NCI-H2196 (cell line): ENCODE data around the gene MTRFR.
"Not testable (repeated sequence)": the region's sequence is repeated elsewhere in the genome, so short reads cannot be mapped to it uniquely, and the experiment has no call there.

Experiments
- DNase-seq: peaks from one replicate; lab custom pipeline; 2025; ENCODE audit not compliant: unreplicated experiment; lab: John Stamatoyannopoulos, UW

The MTRFR gene

DNA sequence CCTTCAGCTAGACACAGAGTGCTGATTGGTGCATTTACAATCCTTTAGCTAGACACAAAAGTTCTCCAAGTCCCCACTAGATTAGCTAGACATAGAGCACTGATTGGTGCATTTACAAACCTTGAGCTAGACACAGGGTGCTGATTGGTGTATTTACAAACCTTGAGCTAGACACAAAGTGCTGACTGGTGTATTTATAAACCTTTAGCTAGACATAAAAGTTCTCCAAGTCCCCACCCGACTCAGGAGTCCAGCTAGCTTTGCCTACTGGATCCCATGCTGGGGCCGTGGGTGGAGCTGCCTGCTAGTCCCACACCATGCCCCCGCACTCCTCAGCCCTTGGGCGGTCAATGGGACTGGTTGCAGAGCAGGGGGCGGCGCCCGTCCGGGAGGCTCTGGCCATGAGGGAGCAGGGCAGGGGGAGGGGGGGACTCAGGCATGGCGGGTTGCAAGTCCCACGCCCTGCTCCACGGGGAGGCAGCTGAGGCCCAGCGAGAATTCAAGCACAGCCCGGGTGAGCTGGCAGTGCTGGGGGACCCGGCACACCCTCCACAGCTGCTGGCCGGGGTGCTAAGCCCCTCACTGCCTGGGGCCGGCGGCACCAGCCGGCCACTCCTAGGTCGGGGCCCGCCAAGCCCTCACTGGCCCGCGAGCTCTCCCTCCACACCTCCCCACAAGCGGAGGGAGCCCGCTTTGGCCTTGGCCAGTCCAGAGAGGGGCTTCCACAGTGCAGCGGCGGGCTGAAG, 15.9 kb downstream of the MTRFR start:
- not testable (repeated sequence) for DNase-seq

DNA sequence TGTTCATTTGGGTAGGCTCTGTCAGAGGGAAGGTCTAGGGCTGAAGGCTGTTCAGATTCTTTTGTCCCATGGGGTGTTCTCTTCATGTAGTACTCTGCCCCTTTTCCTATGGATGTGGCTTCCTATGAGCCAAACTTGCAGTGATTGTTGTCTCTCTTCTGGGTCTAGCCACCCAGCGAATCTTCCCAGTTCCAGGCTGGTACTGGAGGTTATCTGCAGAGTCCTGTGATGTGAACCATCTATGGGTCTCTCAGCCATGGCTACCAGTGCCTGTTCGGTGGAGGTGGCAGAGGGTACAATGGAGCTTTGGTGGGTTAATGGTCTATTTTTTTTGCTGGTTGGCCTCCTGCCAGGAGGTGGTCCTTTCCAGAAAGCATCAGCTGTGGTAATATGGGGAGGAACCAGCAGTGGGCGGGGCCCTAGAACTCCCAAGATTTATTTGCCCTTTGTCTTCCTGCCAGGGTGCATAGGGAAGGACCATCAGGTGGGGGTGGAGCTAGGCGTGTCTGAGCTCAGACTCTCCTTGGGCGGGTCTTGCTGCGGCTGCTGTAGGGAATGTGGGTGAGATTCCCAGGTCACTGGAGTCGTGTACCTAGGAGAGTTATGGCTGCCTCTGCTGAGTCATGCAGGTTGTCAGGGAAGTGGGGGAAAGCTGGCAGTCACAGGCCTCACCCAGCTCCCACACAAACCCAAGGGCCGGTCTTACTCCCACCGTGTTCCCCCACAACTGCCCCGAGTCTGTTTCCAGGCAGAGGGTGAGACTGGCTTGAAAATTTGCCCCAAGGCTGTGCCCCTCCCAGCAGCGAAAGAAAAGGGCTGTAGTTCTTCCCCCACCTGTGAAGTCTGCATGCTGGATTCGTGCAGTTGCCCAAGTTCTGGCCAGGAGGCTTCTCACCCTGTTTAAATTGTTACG, 17.5 kb downstream of the MTRFR start:
- DNase-seq, result peak; percentile 39

DNA sequence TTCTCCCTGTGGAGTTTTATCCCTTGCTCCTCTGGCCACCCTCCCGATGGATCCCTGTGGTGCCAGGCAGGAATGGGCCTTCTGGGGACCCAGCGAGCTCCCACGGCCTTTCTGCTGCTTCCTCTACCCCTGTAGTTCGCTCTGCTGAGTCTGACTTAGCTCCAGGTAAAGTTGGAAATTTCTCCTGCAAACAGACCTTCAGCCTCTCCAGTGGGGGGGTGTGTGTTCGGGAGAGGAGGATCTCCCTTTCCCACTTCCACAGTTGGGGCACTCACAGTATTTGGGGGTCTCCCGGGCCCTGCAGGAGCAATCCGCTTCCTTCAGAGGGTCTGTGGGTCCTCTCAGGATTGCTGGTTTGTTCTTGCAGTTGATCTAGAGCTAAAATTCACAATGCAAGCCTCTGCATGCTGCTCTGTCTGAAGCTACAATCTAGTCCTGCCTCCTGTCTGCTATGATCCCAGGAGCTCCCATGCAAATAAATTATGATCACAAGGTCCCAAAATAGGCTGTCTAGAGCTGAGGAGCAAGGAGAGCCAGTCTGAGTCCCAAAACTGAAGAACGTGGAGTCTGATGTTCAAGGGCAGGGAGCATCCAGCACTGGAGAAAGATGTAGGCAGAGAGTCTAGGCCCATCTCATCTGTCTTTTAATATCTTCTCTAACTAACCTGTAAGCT, 18.3 kb downstream of the MTRFR start:
- DNase-seq, result no peak

DNA sequence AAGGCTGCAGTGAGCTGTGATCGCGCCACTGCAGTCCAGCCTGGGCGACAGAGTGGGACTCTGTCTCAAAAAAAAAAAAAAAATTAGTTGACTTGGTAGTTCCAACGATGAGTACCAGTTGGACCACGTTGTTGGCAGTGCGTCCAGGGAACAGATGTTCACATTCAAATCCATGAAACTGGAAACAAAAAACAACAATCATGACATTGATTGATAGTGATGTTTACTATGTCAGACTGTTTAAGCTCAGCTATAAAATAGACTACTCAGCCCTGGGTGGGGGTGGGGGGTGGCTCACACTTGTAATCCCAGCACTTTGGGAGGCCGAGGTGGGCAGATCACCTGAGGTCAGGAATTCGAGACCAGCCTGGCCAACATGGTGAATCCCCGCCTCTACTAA, 19.1 kb downstream of the MTRFR start:
- not testable (repeated sequence) for DNase-seq

DNA sequence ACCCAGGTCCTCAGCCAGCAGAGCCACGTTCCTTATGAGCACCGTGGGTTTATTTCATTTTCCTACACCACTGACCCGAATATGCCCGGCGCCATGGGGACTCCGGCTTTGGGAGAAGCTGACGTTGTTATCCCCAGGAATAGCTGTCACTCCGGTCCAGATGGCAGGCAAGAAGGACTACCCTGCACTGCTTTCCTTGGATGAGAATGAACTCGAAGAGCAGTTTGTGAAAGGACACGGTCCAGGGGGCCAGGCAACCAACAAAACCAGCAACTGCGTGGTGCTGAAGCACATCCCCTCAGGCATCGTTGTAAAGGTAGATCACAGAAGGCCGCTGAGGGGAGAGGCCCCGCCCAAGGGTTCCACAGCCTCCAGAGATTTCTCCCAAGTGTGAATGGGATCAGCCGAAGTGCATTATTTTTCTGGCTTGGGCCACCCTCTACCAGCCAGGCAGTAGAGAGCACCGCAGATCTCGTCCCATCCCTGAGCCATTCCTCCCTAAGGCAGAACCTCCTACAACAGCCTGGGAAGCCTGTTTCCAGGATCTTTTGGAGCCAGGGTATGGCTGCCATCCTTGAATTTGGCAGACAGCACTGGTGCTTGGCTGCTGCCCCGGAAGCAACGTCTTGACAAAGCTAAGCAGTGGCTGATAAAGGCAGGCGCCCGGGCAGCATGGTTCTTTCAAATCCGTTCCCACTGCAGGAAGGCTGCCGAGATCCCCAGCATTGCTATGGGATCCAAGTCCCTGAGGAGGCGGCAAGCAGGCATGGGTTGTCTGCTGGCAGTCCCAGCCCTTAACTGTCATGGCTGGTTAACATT, 20.6 kb downstream of the MTRFR start:
- DNase-seq, result no peak

DNA sequence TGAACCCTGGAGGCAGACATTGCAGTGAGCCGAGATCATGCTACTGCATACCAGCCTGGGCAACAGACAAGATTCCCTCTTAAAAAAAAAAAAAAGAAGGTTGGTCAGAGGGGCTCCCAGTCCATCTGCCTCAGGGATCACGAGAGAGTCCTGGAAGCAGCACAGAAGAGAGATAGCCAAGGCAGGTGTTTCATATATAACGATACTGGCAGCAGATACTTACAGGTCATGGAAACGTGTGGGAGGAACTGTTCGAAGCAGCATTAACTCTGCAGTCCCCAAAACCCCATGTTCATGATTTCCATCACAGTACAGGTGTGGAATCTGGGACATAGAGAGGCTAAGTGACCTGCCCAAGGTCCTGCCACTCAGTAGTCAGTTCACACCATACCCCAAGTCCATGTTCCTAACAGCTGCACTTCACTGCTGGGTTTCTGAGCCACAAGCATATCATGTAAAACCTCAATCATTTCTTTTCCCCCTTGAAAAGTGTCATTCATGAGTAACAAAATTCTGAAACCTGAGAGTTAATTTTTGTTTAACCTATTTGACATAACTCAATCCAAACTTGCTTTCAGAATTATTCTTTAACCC, 21.7 kb downstream of the MTRFR start:
- no peak for DNase-seq

DNA sequence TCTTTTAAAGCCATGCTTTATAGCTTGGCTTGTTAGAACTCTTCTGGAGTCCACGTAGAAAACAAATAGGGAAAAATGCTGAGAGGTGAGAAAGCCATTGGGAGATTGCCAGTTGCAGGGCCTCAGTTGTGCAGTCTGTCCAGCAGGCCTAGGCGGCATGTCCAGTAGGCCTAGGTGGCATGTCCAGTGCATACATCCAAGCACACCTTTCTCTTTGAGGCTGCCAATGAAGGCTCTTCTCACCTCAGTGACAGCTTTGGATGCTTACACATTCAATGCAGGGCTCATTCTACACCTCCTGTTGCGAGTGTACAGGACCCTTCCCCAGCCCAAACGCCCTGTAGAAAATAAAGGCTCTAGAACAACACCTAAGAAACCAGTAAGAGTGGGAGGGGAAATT, 25.4 kb downstream of the MTRFR start:
- no peak for DNase-seq

DNA sequence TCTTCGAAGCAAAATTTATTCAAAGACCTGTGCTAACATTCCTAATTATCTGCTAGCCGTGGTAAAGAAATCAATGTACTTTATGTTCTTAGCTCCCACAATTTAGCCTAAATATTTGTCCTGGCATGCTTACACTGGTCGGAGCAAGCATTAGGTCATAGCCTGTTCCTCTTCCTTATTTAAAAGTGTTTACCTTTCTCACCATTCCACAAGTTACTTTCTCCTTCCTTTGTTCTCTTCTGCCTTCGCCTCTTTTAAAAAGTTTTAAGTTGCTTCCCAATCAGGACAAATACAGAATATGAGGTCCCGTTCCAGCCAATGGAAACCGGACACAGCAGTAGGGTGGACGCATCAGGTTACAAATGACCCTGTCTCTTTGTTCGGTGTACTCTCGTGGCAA, 26.8 kb downstream of the MTRFR start:
- DNase-seq, result no peak

DNA sequence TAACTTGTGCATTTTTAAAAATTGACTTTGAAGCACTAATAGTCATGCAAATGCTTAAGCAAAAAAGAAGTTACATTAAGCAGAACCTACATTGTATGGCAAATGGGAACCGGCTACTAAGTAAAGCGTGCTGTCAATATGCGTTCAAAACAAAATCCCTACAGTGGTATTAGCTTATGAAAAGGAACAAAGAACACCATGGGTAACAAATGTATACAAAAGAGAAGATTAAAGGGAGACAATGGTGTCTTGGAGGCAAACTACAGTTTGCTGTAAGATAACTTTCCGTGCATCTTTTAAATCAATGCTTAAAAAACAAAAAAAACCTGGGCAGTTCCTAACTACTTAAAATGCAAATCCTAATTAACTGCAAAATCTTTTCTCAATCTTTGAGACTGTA, 28.0 kb downstream of the MTRFR start:
- no peak for DNase-seq

DNA sequence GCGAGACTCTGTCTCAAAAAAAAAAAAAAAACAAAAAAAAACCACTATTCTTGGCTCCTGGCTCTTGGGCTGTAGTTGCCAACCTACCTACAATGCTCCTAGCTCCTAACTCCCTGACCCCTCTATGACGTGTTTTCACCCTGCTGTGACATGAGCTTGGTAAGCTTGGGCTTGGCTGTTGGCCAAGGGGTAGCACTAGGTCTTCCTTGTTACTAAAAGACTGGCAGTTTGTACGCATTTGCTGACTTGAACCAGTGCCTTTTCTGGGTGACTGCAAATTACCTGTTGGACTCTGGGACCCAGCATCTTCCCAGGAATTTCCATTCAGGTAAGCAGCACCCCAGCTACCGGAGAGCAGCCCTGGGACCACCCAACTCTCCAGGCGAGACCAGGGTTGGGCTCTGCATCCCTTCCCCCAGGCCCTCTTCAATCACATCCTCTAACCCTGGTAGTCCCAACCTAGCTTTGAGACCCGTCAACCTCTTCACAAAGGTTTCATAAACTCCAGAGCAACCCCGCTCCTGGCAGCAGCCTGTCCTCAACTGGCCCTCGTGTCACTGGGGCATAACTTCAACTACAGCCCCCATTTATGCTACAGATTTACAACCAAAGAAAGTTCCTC, 30.1 kb downstream of the MTRFR start:
- peak; percentile 26 for DNase-seq

DNA sequence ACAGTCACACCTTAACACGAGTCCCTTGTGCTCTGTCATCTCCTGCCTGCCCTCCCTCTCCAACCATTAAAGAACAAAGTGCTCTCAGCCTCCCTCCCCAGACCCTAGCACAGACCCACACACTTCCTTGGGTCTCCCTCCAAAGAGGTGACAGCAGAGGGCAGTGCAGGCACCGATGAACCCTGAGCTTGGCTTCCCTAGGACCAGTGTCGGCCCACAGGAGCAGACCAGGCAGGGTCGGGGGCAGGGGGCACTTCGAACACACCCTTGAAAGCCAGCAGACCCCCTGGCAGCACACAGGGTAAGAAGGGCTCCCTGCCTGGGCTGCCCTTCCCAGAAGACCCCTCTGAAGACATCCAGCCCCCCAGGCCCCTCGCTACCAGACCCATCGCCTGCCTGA, 31.4 kb downstream of the MTRFR start:
- DNase-seq, result no peak

DNA sequence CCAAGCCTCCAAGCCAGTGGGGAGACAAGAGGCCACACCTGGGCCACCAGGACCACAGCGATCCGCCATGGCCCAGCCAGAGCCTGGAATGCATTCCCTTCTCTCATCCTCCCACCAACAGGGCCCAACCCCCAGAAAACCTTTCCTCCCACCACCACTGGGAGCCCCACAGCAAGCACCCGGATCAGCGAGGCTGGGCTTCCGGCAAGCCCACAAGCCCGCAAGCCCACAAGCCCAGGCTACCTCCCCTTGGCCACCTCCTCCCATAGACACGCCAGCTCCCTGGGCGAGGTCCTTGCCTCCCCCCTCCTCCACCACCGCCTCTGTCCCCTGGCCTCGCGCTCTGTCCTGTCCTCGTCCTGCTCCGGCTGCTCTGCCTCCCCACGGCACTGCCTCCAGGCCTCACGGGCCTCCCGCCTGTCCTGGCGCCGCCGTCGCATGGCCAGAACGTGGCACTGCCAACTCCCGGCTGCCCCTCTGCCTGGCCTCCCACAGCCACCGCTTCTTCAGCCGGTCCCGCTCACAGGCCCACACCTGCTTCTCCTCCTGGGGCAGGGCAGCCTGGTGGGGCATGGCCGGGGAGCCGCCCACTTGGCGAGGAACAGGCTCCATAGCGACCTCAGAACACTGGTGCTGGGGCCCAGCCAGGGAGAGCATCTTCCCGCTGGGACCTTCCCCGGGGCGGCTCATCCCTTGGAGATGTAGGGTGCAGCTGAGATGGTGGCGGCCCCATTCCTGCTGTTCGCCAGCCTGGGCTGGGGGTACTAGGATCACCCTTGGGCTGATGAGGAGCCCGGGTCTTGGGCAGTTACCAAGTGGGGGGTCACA, 32.8 kb downstream of the MTRFR start:
- no peak for DNase-seq

DNA sequence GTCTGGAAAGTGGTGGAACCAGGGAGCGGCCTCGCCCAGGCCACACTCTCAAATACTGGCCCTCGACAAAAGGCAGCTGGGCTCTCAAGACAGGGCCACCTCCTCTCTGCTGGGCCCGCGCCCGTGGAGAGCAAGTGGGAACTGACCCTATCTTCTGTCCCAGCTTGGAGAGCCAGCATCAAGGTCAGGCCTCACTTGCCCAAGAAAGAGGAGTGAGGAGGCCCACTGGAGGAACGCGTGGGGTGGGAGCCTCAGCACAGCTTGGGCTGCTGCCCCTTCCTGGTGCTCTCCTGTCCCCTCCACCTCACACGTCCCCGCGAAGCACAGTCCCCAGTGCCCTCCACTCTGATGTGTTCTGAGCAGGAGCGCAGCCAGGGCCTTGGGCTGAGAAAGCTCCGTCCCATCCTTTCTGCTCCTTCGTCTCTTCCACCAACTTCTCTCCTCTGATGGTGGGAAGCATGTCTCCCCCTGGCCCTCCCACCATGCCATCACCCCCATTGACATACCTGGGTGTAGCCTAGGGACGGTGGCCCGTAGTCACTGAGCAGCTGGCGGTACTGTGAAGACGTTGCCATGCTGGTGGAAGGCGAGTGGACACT, 33.5 kb downstream of the MTRFR start:
- no peak for DNase-seq

DNA sequence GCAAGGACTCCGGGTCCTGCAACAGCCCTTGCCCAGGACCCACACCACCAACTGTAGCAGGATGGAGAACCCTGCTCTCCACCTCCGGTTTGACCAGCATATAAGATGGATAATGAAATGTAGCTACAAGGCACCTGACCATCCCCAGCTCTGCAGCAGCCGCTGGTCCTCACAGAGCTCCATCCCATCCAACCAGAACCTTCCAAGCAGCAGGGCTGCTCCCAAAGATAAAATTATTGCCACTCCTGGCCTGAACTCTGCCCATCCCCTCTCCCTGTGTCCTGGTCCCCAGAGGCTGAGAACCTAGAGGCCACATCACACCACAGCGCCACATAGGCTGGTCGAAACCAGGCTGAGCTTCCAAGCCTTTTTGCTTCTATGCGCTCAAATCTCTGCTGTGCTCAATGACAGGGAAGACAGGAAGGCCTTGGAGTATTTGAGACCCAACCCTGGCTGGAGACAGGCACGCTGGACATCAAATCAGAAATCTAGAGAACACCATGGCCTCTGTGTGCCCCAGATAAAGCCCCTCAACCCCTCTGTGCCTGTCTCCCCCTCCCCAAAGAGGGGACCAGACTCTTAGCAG, 34.2 kb downstream of the MTRFR start:
- DNase-seq, result no peak

DNA sequence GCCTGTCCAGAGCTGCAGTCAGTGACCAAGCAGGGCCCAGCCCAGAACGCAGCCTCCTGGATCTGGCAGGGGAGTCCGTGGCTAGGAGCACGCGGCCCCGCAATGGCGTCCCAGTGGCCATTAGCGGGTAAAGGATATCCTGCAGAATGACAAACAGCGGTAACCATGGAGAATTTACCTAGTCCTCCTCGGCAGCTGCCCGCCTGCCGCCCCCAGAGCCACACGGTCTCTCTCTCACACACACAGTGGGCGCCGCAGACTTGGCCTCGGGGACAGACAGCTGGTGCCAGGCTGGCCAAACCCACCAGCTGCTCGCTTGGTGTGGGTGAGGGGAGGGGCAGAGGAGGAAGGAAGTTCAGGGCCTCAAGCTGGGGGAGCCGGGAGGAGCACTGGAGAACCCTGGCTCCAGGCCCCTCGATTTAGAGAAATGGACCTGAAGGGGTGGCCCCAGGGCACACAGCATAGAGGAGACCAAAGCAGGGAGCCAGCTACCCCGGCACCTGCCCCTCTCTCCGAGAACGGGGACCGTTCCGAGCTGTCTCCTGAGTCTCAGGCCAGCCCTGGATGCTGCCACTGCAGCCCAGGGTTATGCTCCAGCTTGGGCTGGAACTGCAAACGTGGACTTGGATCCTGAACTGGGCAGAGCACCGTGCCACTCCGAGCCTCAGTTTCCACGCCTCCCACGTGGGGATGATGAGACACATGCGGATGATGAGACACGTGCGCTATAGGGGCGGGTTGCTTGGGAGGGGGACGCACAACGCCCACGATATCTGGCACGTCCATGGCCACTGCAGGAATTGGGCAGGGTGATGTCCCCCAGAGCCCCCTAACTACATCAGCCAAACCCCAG, 35.0 kb downstream of the MTRFR start:
- DNase-seq, result peak; percentile 48

DNA sequence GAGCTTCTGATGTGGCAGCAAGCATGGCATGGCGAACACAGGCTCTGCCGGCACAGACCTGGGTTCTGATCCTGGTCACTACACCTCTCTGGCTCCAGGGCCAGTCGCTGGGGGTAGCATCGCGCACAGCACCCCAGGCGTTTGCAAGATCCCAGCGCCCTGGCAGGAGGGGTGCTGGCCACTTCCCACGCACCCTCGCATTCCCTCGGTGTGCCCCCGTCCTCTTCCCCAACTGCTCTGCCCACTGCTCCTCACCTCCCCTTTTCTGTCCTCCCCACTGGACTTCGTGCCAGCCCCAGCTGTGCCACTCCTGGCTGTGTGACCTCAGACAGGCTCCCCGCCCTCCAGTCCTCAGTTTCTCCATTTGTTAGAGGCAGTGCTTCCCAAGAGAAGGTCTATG, 35.6 kb downstream of the MTRFR start:
- no peak for DNase-seq

DNA sequence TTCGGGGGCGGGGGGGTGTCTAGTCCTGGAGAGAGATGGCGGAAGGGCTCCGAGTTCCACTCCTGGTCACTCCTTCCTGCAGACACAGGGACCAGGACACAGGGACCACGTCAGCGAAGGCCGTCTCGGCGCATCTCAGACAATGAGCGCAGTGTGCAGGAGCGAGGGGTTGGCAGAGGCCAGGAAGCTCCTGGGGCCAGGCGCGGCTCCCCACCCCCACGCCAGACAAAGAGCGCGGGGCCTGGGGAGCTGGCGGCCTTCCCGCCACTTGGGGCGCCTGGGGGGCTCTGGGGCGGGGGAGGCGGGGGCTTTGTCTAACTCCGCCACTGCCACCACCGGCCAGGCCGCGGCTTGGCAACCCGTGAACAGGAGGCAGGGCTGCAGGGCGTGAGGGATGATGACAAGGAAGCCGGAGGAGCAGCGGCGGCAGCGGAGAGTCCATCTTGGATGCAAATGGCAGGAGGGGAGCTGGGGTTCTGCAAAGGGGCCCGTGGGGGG, 36.2 kb downstream of the MTRFR start:
- peak; percentile 43 for DNase-seq

DNA sequence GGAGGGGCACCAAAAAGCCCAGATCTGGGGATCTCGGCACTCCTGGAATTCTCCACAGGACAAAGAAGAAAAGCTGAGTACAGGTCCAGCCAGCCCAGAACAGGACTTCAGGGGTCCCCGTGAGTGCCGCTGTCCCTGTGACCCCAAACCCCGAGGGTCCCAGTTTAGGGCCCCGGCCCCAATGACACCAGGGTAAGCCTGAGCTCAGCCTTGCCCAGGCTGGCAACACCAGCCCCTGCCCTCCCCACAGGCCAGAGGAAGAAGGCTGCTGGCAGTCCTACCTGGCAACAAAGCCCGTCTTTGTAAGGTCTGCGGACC, 36.6 kb downstream of the MTRFR start:
- no peak for DNase-seq
